IMR-90 (cell line): Measurements from ENCODE around the gene ATRAID. TPM values are rescaled to one million over a fixed set of nuclear protein-coding genes. Genes with fewer than 3 reads are reported as not detected.

Experiments
- ATAC-seq: fragments of 200-7000 bp; cut with Tn5 transposase; 2 replicates; pipeline ENCODE4 v1.9.1; 2020; ENCODE audit warnings: low read depth, mild to moderate bottlenecking, moderate library complexity
- BruUV-seq: library from RNA; stranded (reverse); fragments of 400-500 nt; replicated peaks from 2 replicates; lab custom pipeline; 2021; lab: Mats Ljungman, UMichigan
- CTCF ChIA-PET: fragments of 300-600 bp; formaldehyde crosslinking; extraction: SDS; loops from one replicate; lab custom pipeline; 2021; ENCODE audit warnings: antibody characterized with exemption; lab: Yijun Ruan, JAX
- POLR2A ChIA-PET: fragments of 300-600 bp; sonication (Branson Sonifier 250); formaldehyde crosslinking; loops from one replicate; lab custom pipeline; 2022; ENCODE audit warnings: antibody characterized with exemption; ENCODE audit not compliant: unreplicated experiment; lab: Charles Lee
- DNase-seq: peaks from one replicate; pipeline ENCODE4 v3.0.0; 2013
- H2AFZ ChIP-seq: replicated peaks from 2 replicates; pipeline ENCODE3; 2013; ENCODE audit warnings: low read length, mild to moderate bottlenecking; ENCODE audit not compliant: poor library complexity
- H2AK5ac ChIP-seq: 2 replicates; pipeline ENCODE4 v1.6.1; 2013; ENCODE audit warnings: low read depth, low read length, inconsistent platforms
- H2AK9ac ChIP-seq: replicated peaks from 2 replicates; pipeline ENCODE3; 2013; ENCODE audit warnings: mild to moderate bottlenecking, low read depth, low read length, moderate library complexity; ENCODE audit not compliant: poor library complexity
- H2BK120ac ChIP-seq: 2 replicates; pipeline ENCODE4 v1.6.1; 2013; ENCODE audit warnings: low read depth, low read length, inconsistent platforms
- H2BK15ac ChIP-seq: 3 replicates; pipeline ENCODE4 v1.6.1; 2013; ENCODE audit warnings: low read depth, low read length, inconsistent platforms
- H2BK20ac ChIP-seq: 2 replicates; pipeline ENCODE4 v1.6.1; 2013; ENCODE audit warnings: low read depth, mild to moderate bottlenecking, inconsistent platforms, low read length, moderate library complexity
- H2BK5ac ChIP-seq: 2 replicates; pipeline ENCODE4 v1.6.1; 2013; ENCODE audit warnings: mild to moderate bottlenecking, low read depth, low read length, inconsistent platforms; ENCODE audit not compliant: poor library complexity, severe bottlenecking
- H3K14ac ChIP-seq: replicated peaks from 2 replicates; pipeline ENCODE4 v1.6.1; 2013; ENCODE audit warnings: low read depth, low read length, inconsistent platforms
- H3K18ac ChIP-seq: 2 replicates; pipeline ENCODE4 v1.6.1; 2013; ENCODE audit warnings: low read depth, low read length, control low read depth
- H3K23ac ChIP-seq: 2 replicates; pipeline ENCODE4 v1.6.1; 2013; ENCODE audit warnings: low read depth, low read length, inconsistent platforms
- H3K27ac ChIP-seq: 2 replicates; pipeline ENCODE4 v1.5.1; 2013; ENCODE audit warnings: mild to moderate bottlenecking, control low read depth, low read length; ENCODE audit not compliant: insufficient read depth
- H3K27me3 ChIP-seq: 2 replicates; pipeline ENCODE4 v1.6.1; 2013; ENCODE audit warnings: low read length; ENCODE audit not compliant: control insufficient read depth, insufficient read depth
- H3K36me3 ChIP-seq: 2 replicates; pipeline ENCODE4 v1.6.1; 2013; ENCODE audit warnings: low read length, mixed read lengths; ENCODE audit not compliant: control insufficient read depth, insufficient read depth
- H3K4ac ChIP-seq: 2 replicates; pipeline ENCODE4 v1.6.1; 2013; ENCODE audit warnings: low read depth, low read length, inconsistent platforms
- H3K4me1 ChIP-seq: 2 replicates; pipeline ENCODE4 v1.6.1; 2013; ENCODE audit warnings: low read length, mixed read lengths; ENCODE audit not compliant: control insufficient read depth, insufficient read depth
- H3K4me2 ChIP-seq: 2 replicates; pipeline ENCODE4 v1.6.1; 2013; ENCODE audit warnings: low read depth, mild to moderate bottlenecking, control low read depth, low read length, moderate library complexity
- H3K4me3 ChIP-seq: 2 replicates; pipeline ENCODE4 v1.5.1; 2013; ENCODE audit warnings: low read depth, mild to moderate bottlenecking, control low read depth, low read length, moderate library complexity; ENCODE audit not compliant: insufficient read depth
- H3K56ac ChIP-seq: 2 replicates; pipeline ENCODE4 v1.6.1; 2013; ENCODE audit warnings: low read length, inconsistent platforms; ENCODE audit not compliant: insufficient read depth; ENCODE audit errors: extremely low read depth
- H3K79me1 ChIP-seq, 2 experiments: 2 replicates each; pipeline ENCODE4 v1.6.1; 2013; ENCODE audit warnings: low read length in 2 of 2, inconsistent platforms in 1 of 2, low read depth in 1 of 2
- H3K9ac ChIP-seq: 2 replicates; pipeline ENCODE4 v1.6.1; 2013; ENCODE audit warnings: low read depth, low read length, control low read depth
- H3K9me1 ChIP-seq: 2 replicates; pipeline ENCODE4 v1.6.1; 2013; ENCODE audit warnings: low read length, inconsistent platforms; ENCODE audit not compliant: insufficient read depth
- H3K9me3 ChIP-seq: 2 replicates; pipeline ENCODE4 v1.6.1; 2013; ENCODE audit warnings: low read length; ENCODE audit not compliant: control insufficient read depth, insufficient read depth
- H4K20me1 ChIP-seq: 2 replicates; pipeline ENCODE4 v1.6.1; 2013; ENCODE audit warnings: low read length, inconsistent platforms; ENCODE audit not compliant: insufficient read depth
- H4K5ac ChIP-seq: 2 replicates; pipeline ENCODE4 v1.6.1; 2013; ENCODE audit warnings: mild to moderate bottlenecking, low read depth, low read length, control low read depth
- H4K8ac ChIP-seq, 2 experiments: 2 replicates each; pipeline ENCODE4 v1.6.1; 2013; ENCODE audit warnings: low read depth in 2 of 2, low read length in 2 of 2, control low read depth in 1 of 2, inconsistent platforms in 1 of 2
- H4K91ac ChIP-seq: 2 replicates; pipeline ENCODE4 v1.6.1; 2013; ENCODE audit warnings: low read depth, low read length, inconsistent platforms; ENCODE audit not compliant: insufficient read depth
- BHLHE40 ChIP-seq: fragments of 150-350 bp; IDR thresholded peaks from 2 replicates; pipeline ENCODE4 v1.6.1; 2016; ENCODE audit warnings: mild to moderate bottlenecking, low read depth, low read length
- CEBPB ChIP-seq: IDR thresholded peaks from 2 replicates; pipeline ENCODE4 v1.6.1; 2012; ENCODE audit warnings: low read depth, low read length, improper control_type of control experiment
- MAZ ChIP-seq: IDR thresholded peaks from 2 replicates; pipeline ENCODE4 v1.6.1; 2012; ENCODE audit warnings: low read depth, mild to moderate bottlenecking, low read length, improper control_type of control experiment, moderate library complexity, borderline replicate concordance
- MXI1 ChIP-seq: IDR thresholded peaks from 2 replicates; pipeline ENCODE4 v1.6.1; 2012; ENCODE audit warnings: low read depth, mild to moderate bottlenecking, low read length, moderate library complexity, borderline replicate concordance
- POLR2A ChIP-seq: IDR thresholded peaks from 2 replicates; pipeline ENCODE4 v1.6.1; 2012; ENCODE audit warnings: mild to moderate bottlenecking, low read depth, low read length
- RCOR1 ChIP-seq: IDR thresholded peaks from 2 replicates; pipeline ENCODE4 v1.6.1; 2012; ENCODE audit warnings: mild to moderate bottlenecking, low read length, improper control_type of control experiment; ENCODE audit not compliant: insufficient replicate concordance
- RFX5 ChIP-seq: IDR thresholded peaks from 2 replicates; pipeline ENCODE4 v1.8.0; 2012; ENCODE audit warnings: low read depth, mild to moderate bottlenecking, low read length, moderate library complexity
- WGBS, 2 experiments: methylation state at CpG; one replicate each; pipeline versions ENCODE4 v1.1.5 to v1.1.7; 2013; ENCODE audit warnings: missing lambda C conversion rate in 2 of 2; ENCODE audit not compliant: insufficient read length in 1 of 2; ENCODE audit errors: extremely low coverage in 2 of 2; 5-methylcytosine and 5-hydroxymethylcytosine counted together
- dilution Hi-C: fragments of 300-500 bp; cut with HindIII; formaldehyde crosslinking; loops from one replicate; pipeline ENCODE4 v1.14.3; 2018; ENCODE audit warnings: low sequenced_read_pairs; ENCODE audit not compliant: unreplicated experiment
- in situ Hi-C: fragments of 300-500 bp; cut with MboI; formaldehyde crosslinking; loops from 3 replicates; pipeline ENCODE4 v1.14.3; 2019; ENCODE audit warnings: low sequenced_read_pairs, inconsistent platforms, mixed read lengths
- intact Hi-C: fragments of 100-400 bp; cut with micrococcal nuclease; formaldehyde crosslinking; loops from 2 replicates; pipeline ENCODE4 v1.10.0; 2022
- polyA plus RNA-seq, 3 experiments: library from polyadenylated mRNA; depleted of rRNA; stranded (reverse); fragments of >200 nt; gene quantifications; 2 replicates each; pipeline ENCODE4 v1.2.3, GENCODE V29; 2012; ENCODE audit warnings: low replicate concordance in 1 of 3
- total RNA-seq: library from RNA; depleted of rRNA; stranded (reverse); fragments of >200 nt; gene quantifications from 2 replicates; pipeline ENCODE4 v1.2.3, GENCODE V29; 2012

Gene ATRAID
- total and polyA plus RNA-seq, 2 of the 4 experiments (the other 2 are of a cell fraction) = 138 to 173 TPM

- Histone ChIP-seq H3K9me1 (no peaks in the 10 kb centered on the region), H2BK120ac (no peak overlapping the region), H3K56ac (no peak overlapping the region), H2BK15ac (no peak overlapping the region), H4K5ac (no peak overlapping the region), H2AFZ (no peak overlapping the region), H3K9me3 (no peaks in the 10 kb centered on the region), H3K27me3 (peaks cover 54% of the 10 kb centered on the region), H2AK9ac (peak overlapping the region; percentile 44), H4K20me1 (no peaks in the 10 kb centered on the region), H3K4me2 (no peak overlapping the region), H3K9ac (no peak overlapping the region), H3K18ac (no peak overlapping the region), H3K79me1 (no peaks in the 10 kb centered on the region), H4K91ac (no peak overlapping the region), H3K23ac (no peak overlapping the region), H3K4me1 (no peaks in the 10 kb centered on the region), H2AK5ac (no peak overlapping the region), H3K36me3 (no peaks in the 10 kb centered on the region), H3K4ac (no peak overlapping the region), H4K8ac (no peak overlapping the region), H2BK5ac (no peak overlapping the region), H3K4me3 (no peak overlapping the region), H3K14ac (no peak overlapping the region), H3K27ac (no peak overlapping the region), H2BK20ac (no peak overlapping the region)
- BruUV-seq = no TSS peak
- ATAC-seq = no peak
- ChIA-PET CTCF (interaction anchor here (0.6 to 0.7 kb wide), 2 partner anchors 20 to 75 kb away, joined by 3 read pairs; no protein-coding TSS in a partner anchor), POLR2A (no interaction called here)
- WGBS, 2 experiments = 71% methylated on average over 4 of the region's 6 CpGs; no CpG with 5 or more reads in 1 of the 2 experiments
- no peak for DNase-seq
- dilution Hi-C loops = no loop called here
- in situ Hi-C loops = no loop called here
- intact Hi-C loops = no loop called here
- TF ChIP-seq RCOR1 (no peak), CEBPB (no peak), POLR2A (no peak), MXI1 (no peak), RFX5 (no peak), BHLHE40 (no peak), MAZ (no peak)
Measured at GRCh38 chr2:27174638-27175037, 37.2 kb upstream of the ATRAID start.
